ENCODE data around the gene TMEM169. TPM values are rescaled to one million over a fixed set of nuclear protein-coding genes. Genes with fewer than 3 reads are reported as not detected.
A peak's percentile ranks its signal among the peaks of the same experiment; 100 is the strongest.

The TMEM169 gene
- 10 to 100 TPM in 1 of 2 donors, 1 to 10 TPM in 1; 7.7 to 18.5 TPM for total RNA-seq
- 10 to 100 TPM; 19.1 to 21.1 TPM for polyA plus RNA-seq (ENCODE audit: insufficient read length in 2 of 2)
- long read RNA-seq, donor 1, transcript TMEM169-201 (3 exons, 3,342 nt) = major isoform, 5 of 12 reads
- long read RNA-seq, donor 1, partial matches to known transcripts = 0 of 12 reads
- long read RNA-seq, donor 1, other reads (novel, unspliced or antisense) = 0 of 12 reads
- long read RNA-seq, donor 2, partial matches to known transcripts = 0 of 4 reads
- long read RNA-seq, donor 2, other reads (novel, unspliced or antisense) = 0 of 4 reads
- long read RNA-seq, donor 3, partial matches to known transcripts = 0 of 3 reads
- long read RNA-seq, donor 3, other reads (novel, unspliced or antisense) = 0 of 3 reads
- long read RNA-seq, donor 4 = 0 reads

GRCh38 chr2:216081487-216082116 lies at the start of gene TMEM169, which contains the start of gene PECR:
TMEM169 (plus strand) TSS chr2:216081919; CDS start chr2:216095964, 14,045 bp downstream.
PECR (minus strand) TSS chr2:216081809; CDS start chr2:216081741, 68 bp downstream.
- Histone ChIP-seq H3K27ac (ENCODE audit: low read depth, low read length) (peak within 1 kb of the TSS; percentile 54), H3K9me3 (ENCODE audit: control insufficient read depth, insufficient read depth, low read length) (no peaks in the 10 kb centered on the region), H3K36me3 (ENCODE audit: control insufficient read depth, insufficient read depth, low read length) (no peaks in the 10 kb centered on the region), H3K4me1 (ENCODE audit: control insufficient read depth, insufficient read depth, low read length) (peaks cover 25% of the 10 kb centered on the region), H3K4me3 (ENCODE audit: low read depth, low read length) (peak within 1 kb of the TSS; percentile 92), H3K27me3 (ENCODE audit: control insufficient read depth, insufficient read depth, low read length) (no peaks in the 10 kb centered on the region)
- DNase-seq (ENCODE audit: low read depth in 4 of 6, low spot score in 6 of 6) = peak in 5 of 6 donors; percentile 36 to 93 (median 71)
- 1% methylated on average over 40 of the region's 44 CpGs for WGBS (ENCODE audit: insufficient coverage)

GRCh38 chr2:216031960-216032689 lies 49.6 kb upstream of the TMEM169 start:
- H3K4me1 ChIP-seq (ENCODE audit: control insufficient read depth, insufficient read depth, low read length) = no peaks in the 10 kb centered on the region
- H3K27me3 ChIP-seq (ENCODE audit: control insufficient read depth, insufficient read depth, low read length) = no peaks in the 10 kb centered on the region
- H3K9me3 ChIP-seq (ENCODE audit: control insufficient read depth, insufficient read depth, low read length) = no peaks in the 10 kb centered on the region
- no peak for DNase-seq (ENCODE audit: low read depth in 4 of 6, low spot score in 6 of 6)
- H3K36me3 ChIP-seq (ENCODE audit: control insufficient read depth, insufficient read depth, low read length) = peaks cover 5% of the 10 kb centered on the region
- H3K27ac ChIP-seq (ENCODE audit: low read depth, low read length) = no peak overlapping the region
- WGBS (ENCODE audit: insufficient coverage) = 100% methylated on average over 1 of the region's 1 CpG
- H3K4me3 ChIP-seq (ENCODE audit: low read depth, low read length) = no peak overlapping the region

GRCh38 chr2:216033403-216033802 lies 48.3 kb upstream of the TMEM169 start:
- DNase-seq (ENCODE audit: low read depth in 4 of 6, low spot score in 6 of 6) = no peak
- Histone ChIP-seq H3K4me1 (ENCODE audit: control insufficient read depth, insufficient read depth, low read length) (no peaks in the 10 kb centered on the region), H3K36me3 (ENCODE audit: control insufficient read depth, insufficient read depth, low read length) (peaks cover 8% of the 10 kb centered on the region), H3K27ac (ENCODE audit: low read depth, low read length) (no peak overlapping the region), H3K27me3 (ENCODE audit: control insufficient read depth, insufficient read depth, low read length) (no peaks in the 10 kb centered on the region), H3K4me3 (ENCODE audit: low read depth, low read length) (no peak overlapping the region), H3K9me3 (ENCODE audit: control insufficient read depth, insufficient read depth, low read length) (no peaks in the 10 kb centered on the region)
- 100% methylated on average over 2 of the region's 3 CpGs for WGBS (ENCODE audit: insufficient coverage)

GRCh38 chr2:216034065-216034464 lies 47.7 kb upstream of the TMEM169 start:
- Histone ChIP-seq H3K36me3 (ENCODE audit: control insufficient read depth, insufficient read depth, low read length) (peaks cover 11% of the 10 kb centered on the region), H3K4me3 (ENCODE audit: low read depth, low read length) (no peak overlapping the region), H3K27ac (ENCODE audit: low read depth, low read length) (no peak overlapping the region), H3K27me3 (ENCODE audit: control insufficient read depth, insufficient read depth, low read length) (no peaks in the 10 kb centered on the region), H3K4me1 (ENCODE audit: control insufficient read depth, insufficient read depth, low read length) (no peaks in the 10 kb centered on the region), H3K9me3 (ENCODE audit: control insufficient read depth, insufficient read depth, low read length) (no peaks in the 10 kb centered on the region)
- peak in 2 of 6 donors; percentile 77 to 84 for DNase-seq (ENCODE audit: low read depth in 4 of 6, low spot score in 6 of 6)
- 8% methylated on average over 1 of the region's 1 CpG for WGBS (ENCODE audit: insufficient coverage)

GRCh38 chr2:216039918-216040317 lies 41.8 kb upstream of the TMEM169 start:
- no peak overlapping the region for H3K4me3 ChIP-seq (ENCODE audit: low read depth, low read length)
- no peaks in the 10 kb centered on the region for H3K4me1 ChIP-seq (ENCODE audit: control insufficient read depth, insufficient read depth, low read length)
- no peaks in the 10 kb centered on the region for H3K9me3 ChIP-seq (ENCODE audit: control insufficient read depth, insufficient read depth, low read length)
- no peak for DNase-seq (ENCODE audit: low read depth in 4 of 6, low spot score in 6 of 6)
- no peak overlapping the region for H3K27ac ChIP-seq (ENCODE audit: low read depth, low read length)
- 90% methylated on average over 2 of the region's 3 CpGs for WGBS (ENCODE audit: insufficient coverage)
- no peaks in the 10 kb centered on the region for H3K27me3 ChIP-seq (ENCODE audit: control insufficient read depth, insufficient read depth, low read length)
- H3K36me3 ChIP-seq (ENCODE audit: control insufficient read depth, insufficient read depth, low read length) = peaks cover 10% of the 10 kb centered on the region

GRCh38 chr2:216041438-216041837 lies 40.3 kb upstream of the TMEM169 start:
- H3K9me3 ChIP-seq (ENCODE audit: control insufficient read depth, insufficient read depth, low read length) = no peaks in the 10 kb centered on the region
- no CpG with 5 or more reads among the region's 2 CpGs for WGBS (ENCODE audit: insufficient coverage)
- DNase-seq (ENCODE audit: low read depth in 4 of 6, low spot score in 6 of 6) = no peak
- no peaks in the 10 kb centered on the region for H3K4me1 ChIP-seq (ENCODE audit: control insufficient read depth, insufficient read depth, low read length)
- no peaks in the 10 kb centered on the region for H3K27me3 ChIP-seq (ENCODE audit: control insufficient read depth, insufficient read depth, low read length)
- no peak overlapping the region for H3K27ac ChIP-seq (ENCODE audit: low read depth, low read length)
- H3K4me3 ChIP-seq (ENCODE audit: low read depth, low read length) = no peak overlapping the region
- peaks cover 11% of the 10 kb centered on the region for H3K36me3 ChIP-seq (ENCODE audit: control insufficient read depth, insufficient read depth, low read length)

- no peak for DNase-seq (ENCODE audit: low read depth in 4 of 6, low spot score in 6 of 6)
- Histone ChIP-seq H3K27me3 (ENCODE audit: control insufficient read depth, insufficient read depth, low read length) (no peaks in the 10 kb centered on the region), H3K4me3 (ENCODE audit: low read depth, low read length) (no peak overlapping the region), H3K36me3 (ENCODE audit: control insufficient read depth, insufficient read depth, low read length) (peaks cover 5% of the 10 kb centered on the region), H3K9me3 (ENCODE audit: control insufficient read depth, insufficient read depth, low read length) (no peaks in the 10 kb centered on the region), H3K4me1 (ENCODE audit: control insufficient read depth, insufficient read depth, low read length) (no peaks in the 10 kb centered on the region), H3K27ac (ENCODE audit: low read depth, low read length) (no peak overlapping the region)
- WGBS (ENCODE audit: insufficient coverage) = 93% methylated on average over 2 of the region's 5 CpGs
Measured at GRCh38 chr2:216043949-216044348, 37.8 kb upstream of the TMEM169 start.

GRCh38 chr2:216044883-216045486 lies 36.7 kb upstream of the TMEM169 start:
- Histone ChIP-seq H3K27me3 (ENCODE audit: control insufficient read depth, insufficient read depth, low read length) (no peaks in the 10 kb centered on the region), H3K36me3 (ENCODE audit: control insufficient read depth, insufficient read depth, low read length) (peaks cover 8% of the 10 kb centered on the region), H3K4me1 (ENCODE audit: control insufficient read depth, insufficient read depth, low read length) (no peaks in the 10 kb centered on the region), H3K4me3 (ENCODE audit: low read depth, low read length) (no peak overlapping the region), H3K9me3 (ENCODE audit: control insufficient read depth, insufficient read depth, low read length) (no peaks in the 10 kb centered on the region), H3K27ac (ENCODE audit: low read depth, low read length) (no peak overlapping the region)
- DNase-seq (ENCODE audit: low read depth in 4 of 6, low spot score in 6 of 6) = peak in 3 of 6 donors; percentile 9 to 58 (median 58)
- no CpG with 5 or more reads among the region's 5 CpGs for WGBS (ENCODE audit: insufficient coverage)

- no peaks in the 10 kb centered on the region for H3K27me3 ChIP-seq (ENCODE audit: control insufficient read depth, insufficient read depth, low read length)
- H3K9me3 ChIP-seq (ENCODE audit: control insufficient read depth, insufficient read depth, low read length) = no peaks in the 10 kb centered on the region
- H3K4me1 ChIP-seq (ENCODE audit: control insufficient read depth, insufficient read depth, low read length) = no peaks in the 10 kb centered on the region
- no peak for DNase-seq (ENCODE audit: low read depth in 4 of 6, low spot score in 6 of 6)
- H3K4me3 ChIP-seq (ENCODE audit: low read depth, low read length) = no peak overlapping the region
- H3K36me3 ChIP-seq (ENCODE audit: control insufficient read depth, insufficient read depth, low read length) = peaks cover 11% of the 10 kb centered on the region
- WGBS (ENCODE audit: insufficient coverage) = no CpG with 5 or more reads among the region's 2 CpGs
- no peak overlapping the region for H3K27ac ChIP-seq (ENCODE audit: low read depth, low read length)
Measured at GRCh38 chr2:216047397-216047796, 34.3 kb upstream of the TMEM169 start.

Measured in spinal cord (tissue), 10 donors.